ENCODE results near the gene ANO5. TPM values are rescaled to one million over a fixed set of nuclear protein-coding genes. Genes with fewer than 3 reads are reported as not detected.

Gene ANO5
- polyA plus RNA-seq, 1 donor (not counting 4 experiments of a cell fraction or from before 2014, with no cell fraction given) = not detected

- Histone ChIP-seq H3K4me2 (ENCODE audit: control insufficient read depth, extremely low read depth, insufficient read depth, low read depth, low read length) (no peak overlapping the region), H3K4me3 (ENCODE audit: control insufficient read depth in 2 of 3, extremely low read depth in 1 of 3, insufficient read depth in 2 of 3, low read depth in 1 of 3, low read length in 3 of 3) (no peak overlapping the region), H3K9me3 (ENCODE audit: control insufficient read depth, low read depth, low read length) (no peaks in the 10 kb centered on the region), H3K79me2 (ENCODE audit: control insufficient read depth, insufficient read depth, low read length) (no peaks in the 10 kb centered on the region), H3K4me1 (ENCODE audit: control insufficient read depth, extremely low read depth, insufficient read depth, low read length) (no peaks in the 10 kb centered on the region), H3K27ac (ENCODE audit: control insufficient read depth, insufficient read depth, low read length) (no peak overlapping the region), H3K27me3 (ENCODE audit: control insufficient read depth, extremely low read depth, insufficient read depth, low read length) (no peaks in the 10 kb centered on the region), H3K36me3 (ENCODE audit: control insufficient read depth in 2 of 2, extremely low read depth in 1 of 2, insufficient read depth in 2 of 2, low read length in 2 of 2) (no peaks in the 10 kb centered on the region), H4K20me1 (ENCODE audit: control insufficient read depth, extremely low read depth, insufficient read depth, low read length) (no peaks in the 10 kb centered on the region), H3K9ac (ENCODE audit: control insufficient read depth, extremely low read depth, insufficient read depth, low read length) (no peak overlapping the region), H3K9me1 (ENCODE audit: control insufficient read depth, extremely low read depth, insufficient read depth, low read length) (no peaks in the 10 kb centered on the region), H2AFZ (ENCODE audit: control insufficient read depth, low read length) (no peak overlapping the region)
- TF ChIP-seq EZH2 (IDR thresholded peaks at IDR 0.05; ENCODE audit: low read length) (no peak), CTCF (optimal IDR thresholded peaks at IDR 0.05 in 1 of 3, IDR thresholded peaks at IDR 0.05 in 1 of 3, conservative IDR thresholded peaks at IDR 0.05 in 1 of 3; ENCODE audit: extremely low read depth in 1 of 3, insufficient read depth in 2 of 3, low read length in 3 of 3) (no peak)
- dilution Hi-C loops (cut with MboI; ENCODE audit: extremely low pct_ligation_motif_present, low sequenced_read_pairs) = no loop called here
- DNase-seq (ENCODE audit: low read depth, low spot score) = no peak
- FAIRE-seq = no peak
These were observed 14.3 kb downstream of the ANO5 start for GRCh38 chr11:22207162-22207561.

DNA sequence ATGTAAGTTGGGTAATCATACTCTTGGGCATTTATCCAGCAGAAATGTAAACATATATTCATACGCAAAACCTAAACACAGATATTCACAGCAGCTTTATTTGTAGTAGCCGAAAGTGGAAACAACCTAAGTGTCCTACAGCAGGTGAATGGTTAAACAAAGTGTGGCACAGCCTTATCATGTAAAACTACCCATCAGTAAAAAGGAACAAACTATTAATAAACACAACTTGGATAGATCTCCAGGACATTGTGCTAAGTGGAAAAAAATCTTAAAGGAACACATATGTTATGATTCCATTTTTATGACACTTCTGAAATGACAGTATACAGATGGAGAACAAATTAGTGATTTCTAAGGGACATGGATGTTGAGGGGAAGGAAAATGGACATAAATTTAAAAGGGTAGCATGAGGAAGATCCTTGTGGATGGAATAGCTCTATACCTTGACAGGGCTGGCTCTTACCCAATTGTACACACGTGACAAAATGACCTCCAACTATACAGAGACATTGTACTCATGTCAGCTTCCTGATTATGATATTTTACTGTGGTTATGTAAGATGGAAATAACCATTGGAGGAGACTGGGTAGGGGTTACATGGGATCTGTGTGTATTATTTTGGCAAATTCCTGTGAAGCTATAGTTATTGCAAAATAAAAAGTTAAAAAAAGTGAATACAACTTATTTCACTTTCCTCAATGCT, 15.4 kb downstream of the ANO5 start:
- Histone ChIP-seq H3K4me2 (ENCODE audit: control insufficient read depth, extremely low read depth, insufficient read depth, low read depth, low read length) (no peak overlapping the region), H3K79me2 (ENCODE audit: control insufficient read depth, insufficient read depth, low read length) (no peaks in the 10 kb centered on the region), H3K27ac (ENCODE audit: control insufficient read depth, insufficient read depth, low read length) (no peak overlapping the region), H3K4me3 (ENCODE audit: control insufficient read depth in 2 of 3, extremely low read depth in 1 of 3, insufficient read depth in 2 of 3, low read depth in 1 of 3, low read length in 3 of 3) (no peak overlapping the region), H3K36me3 (ENCODE audit: control insufficient read depth in 2 of 2, extremely low read depth in 1 of 2, insufficient read depth in 2 of 2, low read length in 2 of 2) (no peaks in the 10 kb centered on the region), H3K27me3 (ENCODE audit: control insufficient read depth, extremely low read depth, insufficient read depth, low read length) (no peaks in the 10 kb centered on the region), H3K9me3 (ENCODE audit: control insufficient read depth, low read depth, low read length) (no peaks in the 10 kb centered on the region), H3K9ac (ENCODE audit: control insufficient read depth, extremely low read depth, insufficient read depth, low read length) (no peak overlapping the region), H4K20me1 (ENCODE audit: control insufficient read depth, extremely low read depth, insufficient read depth, low read length) (no peaks in the 10 kb centered on the region), H2AFZ (ENCODE audit: control insufficient read depth, low read length) (no peak overlapping the region), H3K9me1 (ENCODE audit: control insufficient read depth, extremely low read depth, insufficient read depth, low read length) (no peaks in the 10 kb centered on the region), H3K4me1 (ENCODE audit: control insufficient read depth, extremely low read depth, insufficient read depth, low read length) (no peaks in the 10 kb centered on the region)
- dilution Hi-C loops (cut with MboI; ENCODE audit: extremely low pct_ligation_motif_present, low sequenced_read_pairs) = no loop called here
- TF ChIP-seq CTCF (optimal IDR thresholded peaks at IDR 0.05 in 1 of 3, IDR thresholded peaks at IDR 0.05 in 1 of 3, conservative IDR thresholded peaks at IDR 0.05 in 1 of 3; ENCODE audit: extremely low read depth in 1 of 3, insufficient read depth in 2 of 3, low read length in 3 of 3) (no peak), EZH2 (IDR thresholded peaks at IDR 0.05; ENCODE audit: low read length) (no peak)
- FAIRE-seq (no peak), DNase-seq (ENCODE audit: low read depth, low spot score) (no peak)
